Kidney glomerular epithelial cell (primary cell): ENCODE measurements around the gene SF3B5.
"Not testable (repeated sequence)": the region's sequence is repeated elsewhere in the genome, so short reads cannot be mapped to it uniquely, and the experiment has no call there.

Source experiments
- DNase-seq: peaks from one replicate; lab custom pipeline; 2025; lab: John Stamatoyannopoulos, UW

SF3B5 gene

DNA sequence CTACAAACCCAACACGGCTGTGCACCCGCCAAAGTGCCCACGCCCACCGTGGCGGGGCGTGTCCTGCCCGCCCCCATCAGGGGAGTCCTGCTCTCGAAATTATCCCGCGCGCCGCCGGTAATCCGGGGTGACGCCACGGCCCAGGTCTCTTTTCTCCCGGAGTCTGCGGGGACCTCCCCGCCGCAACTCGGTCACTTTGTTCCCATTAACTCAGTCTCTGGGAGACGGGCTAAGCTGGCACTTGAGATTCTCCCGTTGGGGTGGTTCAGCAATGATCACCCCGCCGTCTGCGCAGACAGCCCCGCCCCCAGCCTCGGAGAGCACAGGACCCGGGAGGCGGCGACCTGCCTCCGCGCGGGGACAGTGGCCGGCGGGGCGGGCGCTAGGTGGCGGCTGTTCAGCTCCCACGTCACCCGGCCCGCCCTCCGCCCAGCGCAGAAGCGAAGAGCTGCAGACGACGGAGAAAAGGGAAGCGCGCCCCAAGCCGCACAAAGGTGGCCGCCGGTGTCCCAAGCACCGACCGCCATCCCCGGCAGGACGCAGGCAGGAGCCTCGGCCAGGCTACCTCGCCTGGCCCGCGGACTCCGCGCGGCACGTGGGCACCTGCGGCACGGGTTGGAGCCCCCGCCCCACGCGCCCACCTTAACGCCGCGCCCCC lies 31.5 kb downstream of the SF3B5 start:
- no peak for DNase-seq

DNA sequence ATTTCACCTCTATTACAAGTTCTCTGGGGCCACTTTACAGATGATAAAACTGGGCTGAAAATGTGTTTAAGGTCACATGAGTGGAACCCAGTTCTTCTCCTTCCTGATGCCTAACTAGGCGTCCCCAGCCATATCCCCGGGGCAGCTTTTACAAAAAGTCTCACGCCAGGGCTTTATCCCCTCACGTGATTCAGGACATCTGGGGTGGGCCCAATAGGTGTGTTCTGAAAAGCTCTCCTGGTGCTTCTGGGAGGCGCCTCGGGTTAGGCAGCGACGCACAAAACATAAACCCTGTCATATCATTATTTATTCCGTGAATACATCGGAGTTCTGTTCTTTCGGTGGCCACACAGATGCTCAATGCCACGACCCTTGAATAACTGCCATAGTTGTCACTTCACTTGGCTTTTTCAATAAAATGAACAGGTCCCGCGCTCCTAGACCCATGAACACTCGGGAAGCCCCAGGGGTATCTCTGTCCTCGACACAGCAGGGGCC lies 32.1 kb downstream of the SF3B5 start:
- no peak for DNase-seq

DNA sequence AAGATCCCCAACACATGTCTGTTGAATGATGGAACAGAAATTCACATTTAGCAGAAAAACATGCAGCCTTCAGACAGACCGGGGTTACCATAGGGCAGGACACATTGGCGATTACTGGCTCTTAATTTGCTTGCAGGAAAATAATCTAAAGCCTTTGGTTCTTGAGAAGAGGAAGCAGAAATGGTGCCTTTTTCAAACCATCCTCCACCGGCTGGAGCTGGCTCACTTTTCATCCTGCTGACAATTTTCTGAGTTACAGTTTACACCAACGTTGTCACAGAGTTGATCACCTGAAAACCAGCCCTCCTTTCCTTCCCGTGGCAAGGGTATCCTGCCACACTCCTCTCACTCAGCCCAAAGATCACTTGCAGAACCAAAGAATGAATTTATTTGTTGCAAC lies 32.6 kb downstream of the SF3B5 start:
- no peak for DNase-seq

DNA sequence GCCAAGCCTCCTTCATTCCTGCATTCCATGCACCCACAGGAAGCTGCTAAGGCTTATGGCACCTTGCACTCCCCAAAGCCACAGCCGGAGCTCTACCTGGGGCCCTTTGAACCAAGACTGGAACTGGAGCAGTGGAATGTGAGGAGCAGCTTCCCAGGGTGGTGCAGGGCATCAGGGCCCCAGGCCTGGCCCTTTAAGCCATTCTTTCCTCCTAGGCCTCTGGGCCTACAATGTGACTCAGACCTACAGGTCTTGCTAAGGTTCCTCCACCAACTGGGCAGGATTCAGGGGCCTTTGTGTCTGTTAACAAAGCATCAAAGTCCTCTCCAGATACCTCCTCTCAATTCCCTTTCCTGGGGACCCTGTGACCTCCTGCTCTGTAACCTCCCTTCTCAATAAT lies 36.2 kb downstream of the SF3B5 start:
- no peak for DNase-seq

DNA sequence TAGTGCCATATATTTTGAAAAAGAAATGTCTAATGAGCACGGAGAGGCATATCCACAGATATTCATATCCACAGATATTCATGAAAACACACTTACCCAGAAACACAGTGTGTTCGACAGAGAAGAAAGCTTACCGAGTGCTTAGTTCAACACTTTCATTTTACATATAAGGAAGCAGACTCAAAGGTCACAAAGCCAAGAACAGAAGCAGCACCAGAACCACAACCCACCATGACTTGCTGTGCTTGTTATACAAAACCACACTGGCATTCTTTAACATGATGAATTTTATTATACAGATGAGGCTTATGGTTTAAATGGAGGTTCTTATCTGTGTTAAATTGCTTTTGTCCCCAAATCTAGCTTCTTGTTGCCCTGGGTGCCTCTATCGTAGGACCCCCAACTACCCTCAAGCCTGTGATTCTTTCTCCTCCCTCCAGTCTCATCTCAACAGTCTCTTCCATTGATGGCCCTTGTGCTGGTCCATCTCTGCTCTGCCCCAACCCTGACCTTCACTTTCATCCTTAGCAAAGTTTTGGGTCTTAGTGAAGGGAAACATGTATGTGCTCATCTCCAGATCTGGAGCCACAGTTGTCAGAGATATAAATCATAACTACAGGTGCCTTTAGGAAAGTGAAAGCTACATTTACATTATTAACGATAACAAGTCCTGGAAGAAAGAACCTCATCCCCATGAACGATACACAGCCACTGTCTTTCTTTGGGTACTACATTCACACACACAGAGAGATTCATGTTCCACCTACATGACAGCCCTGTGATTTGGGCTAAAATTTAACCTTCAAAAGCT lies 40.0 kb downstream of the SF3B5 start:
- no peak for DNase-seq

DNA sequence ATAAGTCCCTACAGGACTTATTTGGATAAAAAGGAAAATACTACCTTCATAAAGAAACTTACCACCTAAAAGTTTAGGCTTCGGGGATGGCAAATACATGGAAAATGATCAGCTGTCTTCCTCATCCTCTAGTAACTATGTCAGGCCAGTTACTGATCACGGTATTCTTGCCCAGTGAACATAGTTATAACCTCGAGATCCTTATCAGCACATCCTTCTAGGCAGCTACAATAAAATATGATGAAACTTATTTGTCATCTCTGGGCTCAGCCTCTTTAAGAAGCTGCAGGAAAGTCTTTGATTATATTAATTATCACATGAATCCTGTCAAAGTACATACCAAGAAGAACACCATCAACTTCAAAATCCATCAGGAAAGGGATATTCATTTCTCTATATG lies 41.8 kb downstream of the SF3B5 start:
- no peak for DNase-seq

DNA sequence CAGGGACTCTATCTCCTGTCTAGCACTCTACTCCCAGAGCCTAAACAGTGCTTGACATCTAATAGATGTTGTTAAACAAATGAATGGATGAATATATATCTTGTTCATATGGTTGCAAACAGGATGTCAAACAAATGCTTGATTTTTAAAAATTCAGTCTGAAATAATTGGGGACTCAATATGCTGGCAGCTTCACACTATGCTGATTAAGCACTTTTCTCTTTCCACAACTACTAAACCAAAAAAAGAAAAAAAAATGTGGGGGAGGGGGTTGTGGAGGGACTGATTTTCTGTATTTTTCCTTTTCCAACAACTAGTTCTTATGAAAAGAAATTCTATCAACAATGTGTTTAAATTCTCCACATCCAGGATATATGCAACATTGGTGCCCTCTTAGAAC lies 42.9 kb downstream of the SF3B5 start:
- no peak for DNase-seq

DNA sequence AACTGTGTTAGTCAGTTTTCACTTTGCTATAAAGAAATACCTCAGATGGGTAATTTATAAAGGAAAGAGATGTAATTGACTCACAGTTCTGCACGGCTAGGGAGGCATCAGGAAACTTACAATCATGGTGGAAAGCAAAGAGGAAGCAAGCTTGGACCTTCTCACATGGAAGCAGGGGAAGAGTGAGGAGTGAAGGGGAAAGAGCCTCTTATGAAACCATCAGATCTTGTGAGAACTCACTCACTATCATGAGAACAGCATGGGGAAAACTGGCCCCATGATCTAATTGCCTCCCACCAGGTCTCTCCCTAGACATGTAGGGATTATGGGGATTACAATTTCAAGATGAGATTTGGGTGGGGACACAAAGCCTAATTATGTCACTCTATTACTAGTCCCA lies 46.0 kb downstream of the SF3B5 start:
- DNase-seq: no peak

DNA sequence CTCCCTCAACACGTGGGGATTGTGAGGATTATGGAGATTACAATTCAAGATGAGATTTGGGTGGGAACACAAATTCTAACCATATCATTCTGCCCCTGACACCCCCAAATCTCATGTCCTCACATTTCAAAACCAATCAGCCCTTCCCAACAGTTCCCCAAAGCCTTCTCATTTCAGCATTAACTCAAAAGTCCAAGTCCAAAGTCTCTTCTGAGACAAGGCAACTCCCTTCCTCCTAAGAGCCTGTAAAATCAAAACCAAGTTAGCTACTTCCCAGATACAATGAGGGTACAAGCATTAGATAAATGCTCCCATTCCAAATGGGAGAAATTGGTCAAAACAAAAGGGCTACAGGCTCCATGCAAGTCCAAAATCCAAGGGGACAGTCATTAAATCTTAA lies 47.7 kb downstream of the SF3B5 start:
- DNase-seq: no peak

DNA sequence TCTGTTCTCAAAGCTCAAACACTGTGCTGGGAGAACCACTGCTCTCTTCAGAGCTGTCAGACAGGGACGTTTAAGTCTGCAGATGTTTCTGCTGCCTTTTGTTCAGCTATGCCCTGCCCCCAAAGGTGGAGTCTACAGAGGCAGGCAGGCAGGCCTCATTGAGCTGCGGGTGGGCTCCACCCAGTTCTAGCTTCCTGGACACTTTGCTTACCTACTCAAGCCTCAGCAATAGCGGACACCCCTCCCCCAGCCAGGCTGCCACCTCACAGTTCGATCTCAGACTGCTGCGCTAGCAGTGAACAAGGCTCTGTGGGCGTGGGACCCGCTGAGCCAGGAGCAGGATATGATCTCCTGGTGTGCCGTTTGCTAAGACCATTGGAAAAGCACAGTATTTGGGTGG lies 48.7 kb downstream of the SF3B5 start:
- DNase-seq: not testable (repeated sequence)

DNA sequence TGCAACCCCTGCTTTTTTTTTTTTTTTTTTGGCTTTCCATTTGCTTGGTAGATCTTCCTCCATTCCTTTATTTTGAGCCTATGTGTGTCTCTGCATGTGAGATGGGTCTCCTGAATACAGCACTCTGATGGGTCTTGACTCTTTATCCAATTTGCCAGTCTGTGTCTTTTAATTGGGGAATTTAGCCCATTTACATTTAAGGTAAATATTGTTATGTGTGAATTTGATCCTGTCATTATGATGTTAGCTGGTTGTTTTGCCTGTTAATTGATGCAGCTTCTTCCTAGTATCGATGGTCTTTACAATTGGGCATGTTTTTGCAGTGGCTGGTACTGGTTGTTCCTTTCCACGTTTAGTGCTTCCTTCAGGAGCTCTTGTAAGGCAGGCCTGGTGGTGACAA lies 50.4 kb downstream of the SF3B5 start:
- DNase-seq: not testable (repeated sequence)
